GM12874 (cell line): ENCODE data around the gene MIPEP.

Experiments used
- CTCF ChIP-seq: IDR thresholded peaks from 2 replicates; pipeline ENCODE4 v1.5.1; 2011; ENCODE audit warnings: low read depth, mild to moderate bottlenecking, control low read depth, low read length, moderate library complexity; ENCODE audit not compliant: insufficient read depth

MIPEP gene

GRCh38 chr13:23825179-23825578 lies 64.0 kb downstream of the MIPEP start:
- no peak for TF ChIP-seq CTCF

DNA sequence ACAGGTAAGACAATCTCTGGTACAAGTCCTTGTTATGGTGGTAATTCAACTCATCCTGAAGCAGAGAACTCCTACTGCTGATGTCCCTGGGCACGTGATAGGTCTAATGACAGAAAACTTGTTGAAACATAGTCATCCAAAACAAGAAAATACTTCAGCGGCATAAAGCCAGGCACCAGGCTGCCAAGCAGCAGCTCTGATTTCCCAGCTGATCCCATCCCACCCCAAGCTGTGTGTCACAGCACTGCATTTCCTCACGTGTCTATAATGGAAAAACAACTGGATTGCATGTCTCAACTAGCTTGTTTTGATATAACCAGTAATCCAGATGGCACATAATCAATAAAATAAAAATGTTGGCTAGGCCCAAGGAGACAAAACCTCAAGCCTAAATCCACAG lies 64.8 kb downstream of the MIPEP start:
- TF ChIP-seq CTCF = no peak

DNA sequence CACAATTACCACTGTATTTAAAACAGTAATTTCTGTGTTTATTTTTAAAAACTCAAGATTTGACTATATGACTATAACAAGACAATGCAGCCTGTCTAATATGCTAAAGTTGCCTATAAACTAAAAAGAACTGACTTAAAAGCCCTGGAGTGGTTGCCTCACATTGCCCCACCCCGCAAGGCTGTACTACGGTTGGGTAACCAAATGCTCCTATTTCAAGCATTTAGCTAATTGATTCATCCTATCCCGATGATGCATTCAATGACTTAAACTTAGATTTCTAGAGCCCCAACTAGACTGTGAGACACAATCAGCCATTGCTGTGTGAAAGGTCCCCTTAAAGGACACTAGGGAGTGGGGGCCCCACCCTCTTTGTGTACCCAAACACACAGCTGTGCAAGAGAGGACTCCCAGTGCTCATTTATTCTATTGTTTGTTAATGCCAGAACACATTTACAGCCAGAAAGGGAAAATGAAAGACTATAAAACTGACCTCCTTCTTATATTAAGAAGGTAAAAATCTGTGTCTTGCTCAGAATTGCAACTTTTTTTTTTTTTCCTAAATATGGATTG lies 66.9 kb downstream of the MIPEP start:
- no peak for TF ChIP-seq CTCF

- no peak for TF ChIP-seq CTCF
Observed at GRCh38 chr13:23820530-23820929, 68.7 kb downstream of the MIPEP start.

DNA sequence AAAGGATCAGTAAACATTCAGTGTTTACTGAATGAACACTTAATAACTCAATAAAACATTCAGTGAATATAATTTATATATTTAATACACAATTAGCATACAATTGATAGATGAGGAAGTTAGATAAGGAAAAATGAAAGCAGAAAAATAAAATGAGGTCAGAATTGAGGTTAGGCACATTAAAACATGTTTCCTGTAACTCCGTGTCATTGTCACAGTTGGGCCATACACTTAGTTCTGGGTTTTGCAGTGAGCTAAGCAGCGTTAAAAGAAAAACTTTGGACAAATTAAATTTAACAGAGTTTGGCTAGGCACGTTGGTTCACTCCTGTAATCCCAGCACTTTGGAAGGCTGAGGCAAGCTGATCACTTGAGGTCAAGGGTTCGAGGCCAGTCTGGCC lies 71.4 kb downstream of the MIPEP start:
- no peak for TF ChIP-seq CTCF

DNA sequence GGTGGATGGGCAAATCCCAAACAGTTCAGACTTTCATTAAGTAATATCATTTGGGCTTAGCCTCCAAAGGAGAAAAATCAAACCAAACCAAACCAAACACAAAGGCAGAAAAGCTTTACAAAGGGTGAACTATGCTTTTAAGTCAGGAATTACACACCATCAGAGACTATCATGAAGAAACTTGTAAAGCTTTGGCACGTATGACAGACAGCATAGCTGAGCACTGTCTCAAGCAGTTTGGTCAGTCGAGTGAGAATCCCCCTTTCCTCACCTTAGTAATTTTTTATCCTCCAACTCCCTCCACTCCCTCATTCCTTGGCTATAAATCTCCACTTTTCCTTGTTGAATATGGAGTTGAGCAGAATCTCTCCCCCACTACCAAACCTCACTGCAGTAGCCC lies 72.1 kb downstream of the MIPEP start:
- TF ChIP-seq CTCF = no peak

DNA sequence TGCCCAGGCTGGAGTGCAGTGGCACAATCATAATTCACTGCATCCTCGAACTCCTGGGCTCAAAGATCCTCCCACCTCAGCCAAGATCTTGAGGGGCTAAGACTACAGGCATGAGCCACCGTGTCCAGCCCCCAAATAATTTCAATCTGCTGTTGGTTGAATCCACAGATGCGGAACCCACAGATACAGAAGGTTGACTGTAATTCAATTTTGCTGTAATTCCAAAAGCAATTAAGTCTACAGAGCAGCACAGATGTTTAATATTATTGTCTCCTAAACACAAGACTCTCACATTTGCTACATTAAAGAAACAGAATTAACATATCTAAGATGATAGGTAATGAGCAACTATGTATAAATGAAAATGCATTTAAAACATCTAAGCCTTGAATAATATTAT lies 75.6 kb downstream of the MIPEP start:
- no peak for TF ChIP-seq CTCF
